MM.1S (cell line): ENCODE data around the gene GCN1.

ENCODE experiments used
- CTCF ChIP-seq: fragments of 300-600 bp; sonication (generic); IDR thresholded peaks from 2 replicates; pipeline ENCODE4 v1.5.1; 2016; ENCODE audit warnings: antibody characterized with exemption, low read length, mixed read lengths
- EZH2 ChIP-seq: fragments of 300-600 bp; sonication (generic); optimal IDR thresholded peaks from 2 replicates; pipeline ENCODE3; 2017; ENCODE audit warnings: low read depth, mild to moderate bottlenecking, antibody characterized with exemption, low read length, mixed read lengths

GRCh38 chr12:120079411-120080400, 114.8 kb downstream of the GCN1 start:
- TF ChIP-seq CTCF: no peak
- TF ChIP-seq EZH2: no peak
